Gastrocnemius medialis (tissue), 4 donors: ENCODE results near the gene OGFOD1. TPM values are rescaled to one million over a fixed set of nuclear protein-coding genes. Genes with fewer than 3 reads are reported as not detected.

Experiments used
- ATAC-seq, 2 donors: fragments of 150-250 bp; one replicate each; pipeline ENCODE4 v1.9.1; 2016
- DNase-seq, 2 donors: peaks; one replicate each; pipeline ENCODE4 v3.0.0-alpha.2; 2019
- H3K27ac ChIP-seq, 4 donors: fragments of 200-600 bp; sonication (generic); 1 replicate in 1 of 4; 2 replicates in 3 of 4; pipeline ENCODE4 v1.5.1; 2016 to 2018; ENCODE audit warnings: mild to moderate bottlenecking in 2 of 4, moderate library complexity in 1 of 4
- H3K27me3 ChIP-seq, 3 donors: fragments of 200-600 bp; sonication (generic) in 2 of 3; 1 replicate in 1 of 3; 2 replicates in 2 of 3; pipeline versions ENCODE4 v1.5.1 to v1.6.0; 2016 to 2019; ENCODE audit warnings: mild to moderate bottlenecking in 1 of 3, moderate library complexity in 1 of 3
- H3K36me3 ChIP-seq, 2 donors: fragments of 200-600 bp; sonication (generic) in 1 of 2; one replicate each; pipeline ENCODE4 v1.5.1; 2017 to 2018
- H3K4me1 ChIP-seq, 2 donors: fragments of 200-600 bp; sonication (generic) in 1 of 2; one replicate each; pipeline ENCODE4 v1.5.1; 2016 to 2017; ENCODE audit warnings: mild to moderate bottlenecking in 2 of 2
- H3K4me3 ChIP-seq, 4 donors: fragments of 200-600 bp; sonication (generic) in 3 of 4; 1 replicate in 1 of 4; 2 replicates in 3 of 4; pipeline ENCODE4 v1.5.1; 2016 to 2019; ENCODE audit warnings: mild to moderate bottlenecking in 2 of 4
- H3K9me3 ChIP-seq, 3 donors: fragments of 200-600 bp; sonication (generic) in 2 of 3; 1 replicate in 1 of 3; 2 replicates in 2 of 3; pipeline ENCODE4 v1.5.1; 2016 to 2019
- POLR2A ChIP-seq, 2 donors: fragments of 450-650 bp; IDR thresholded peaks; one replicate each; pipeline ENCODE4 v1.6.1; 2017; ENCODE audit warnings: antibody characterized with exemption in 2 of 2, mild to moderate bottlenecking in 2 of 2, moderate library complexity in 2 of 2
- in situ Hi-C, 4 donors: fragments of 200-750 bp; cut with MboI; loops; one replicate each; pipeline versions ENCODE4 v1.15.0 to v1.8.0; 2017; ENCODE audit warnings: low sequenced_read_pairs in 4 of 4
- intact Hi-C: fragments of 100-400 bp; cut with DNase I; formaldehyde crosslinking; loops from one replicate; pipeline ENCODE4 v1.15.1; 2023; ENCODE audit warnings: low total_unique reads
- total RNA-seq, 4 donors: library from RNA; depleted of rRNA; stranded (reverse); fragments of >200 nt; gene quantifications; one replicate each; pipeline versions ENCODE4 v1.1.0 to v1.2.3, GENCODE V29; 2016
- TF ChIP-seq, protein P1 (sequence below), 5 experiments: fragments of 450-650 bp in 3 of 5; fragments of 200-600 bp in 2 of 5; sonication (generic) in 2 of 5; IDR thresholded peaks in 4 of 5; conservative IDR thresholded peaks in 1 of 5; 1 replicate in 4 of 5; 2 replicates in 1 of 5; pipeline ENCODE4 v1.5.1; 2016 to 2019; ENCODE audit warnings: antibody characterized with exemption in 5 of 5, mild to moderate bottlenecking in 3 of 5, moderate library complexity in 3 of 5

Gene OGFOD1
- total RNA-seq, 4 donors from 2014 or later: 86.1 to 115 (median 92.9) TPM

- Histone ChIP-seq H3K27me3 (no peaks in the 10 kb centered on the region), H3K4me3 (no peak overlapping the region), H3K4me1 (peaks cover 66 to 72% of the 10 kb centered on the region in 2 donors), H3K36me3 (peaks cover 0 to 51% of the 10 kb centered on the region in 2 donors), H3K9me3 (no peaks in the 10 kb centered on the region), H3K27ac (peak overlapping the region; percentile 77 to 96 (median 80))
- intact Hi-C loops: loop anchor here (2.0 to 5.0 kb wide), 2 partner anchors 71 to 196 kb away; no protein-coding TSS in a partner anchor
- DNase-seq: peak in 1 of 2 donors; percentile 74
- TF ChIP-seq POLR2A (IDR thresholded peaks at IDR 0.05): peak in 1 of 2 donors; percentile 30
- TF ChIP-seq, protein P1, sequence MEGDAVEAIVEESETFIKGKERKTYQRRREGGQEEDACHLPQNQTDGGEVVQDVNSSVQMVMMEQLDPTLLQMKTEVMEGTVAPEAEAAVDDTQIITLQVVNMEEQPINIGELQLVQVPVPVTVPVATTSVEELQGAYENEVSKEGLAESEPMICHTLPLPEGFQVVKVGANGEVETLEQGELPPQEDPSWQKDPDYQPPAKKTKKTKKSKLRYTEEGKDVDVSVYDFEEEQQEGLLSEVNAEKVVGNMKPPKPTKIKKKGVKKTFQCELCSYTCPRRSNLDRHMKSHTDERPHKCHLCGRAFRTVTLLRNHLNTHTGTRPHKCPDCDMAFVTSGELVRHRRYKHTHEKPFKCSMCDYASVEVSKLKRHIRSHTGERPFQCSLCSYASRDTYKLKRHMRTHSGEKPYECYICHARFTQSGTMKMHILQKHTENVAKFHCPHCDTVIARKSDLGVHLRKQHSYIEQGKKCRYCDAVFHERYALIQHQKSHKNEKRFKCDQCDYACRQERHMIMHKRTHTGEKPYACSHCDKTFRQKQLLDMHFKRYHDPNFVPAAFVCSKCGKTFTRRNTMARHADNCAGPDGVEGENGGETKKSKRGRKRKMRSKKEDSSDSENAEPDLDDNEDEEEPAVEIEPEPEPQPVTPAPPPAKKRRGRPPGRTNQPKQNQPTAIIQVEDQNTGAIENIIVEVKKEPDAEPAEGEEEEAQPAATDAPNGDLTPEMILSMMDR (IDR thresholded peaks at IDR 0.05 in 4 of 5, conservative IDR thresholded peaks at IDR 0.05 in 1 of 5): no peak
- in situ Hi-C loops: loop anchor here in 1 of 4 donors (25.0 kb wide), 1 partner anchor 276 kb away; the partner anchor contains the start of gene MT1X
- ATAC-seq: peak; percentile 14 to 51
Measured at GRCh38 chr16:56411123-56411522, 40.2 kb upstream of the OGFOD1 start.

- peaks cover 71 to 77% of the 10 kb centered on the region in 2 donors for H3K4me1 ChIP-seq
- DNase-seq (peak; percentile 39 to 79), ATAC-seq (peak; percentile 74 to 86)
- peaks cover 0 to 51% of the 10 kb centered on the region in 2 donors for H3K36me3 ChIP-seq
- no peak overlapping the region for H3K4me3 ChIP-seq
- no peaks in the 10 kb centered on the region for H3K27me3 ChIP-seq
- H3K27ac ChIP-seq: peak overlapping the region; percentile 77 to 96 (median 80)
- H3K9me3 ChIP-seq: no peaks in the 10 kb centered on the region
- intact Hi-C loops (loop anchor here (2.0 to 5.0 kb wide), 2 partner anchors 71 to 195 kb away; no protein-coding TSS in a partner anchor), in situ Hi-C loops (loop anchor here in 1 of 4 donors (25.0 kb wide), 1 partner anchor 276 kb away; the partner anchor contains the start of gene MT1X)
- TF ChIP-seq POLR2A (IDR thresholded peaks at IDR 0.05): no peak
- TF ChIP-seq, protein P1 (IDR thresholded peaks at IDR 0.05 in 4 of 5, conservative IDR thresholded peaks at IDR 0.05 in 1 of 5): peak in 4 of 5 experiments; percentile 21 to 61 (median 34)
Measured at GRCh38 chr16:56411624-56412023, 39.7 kb upstream of the OGFOD1 start.

DNA sequence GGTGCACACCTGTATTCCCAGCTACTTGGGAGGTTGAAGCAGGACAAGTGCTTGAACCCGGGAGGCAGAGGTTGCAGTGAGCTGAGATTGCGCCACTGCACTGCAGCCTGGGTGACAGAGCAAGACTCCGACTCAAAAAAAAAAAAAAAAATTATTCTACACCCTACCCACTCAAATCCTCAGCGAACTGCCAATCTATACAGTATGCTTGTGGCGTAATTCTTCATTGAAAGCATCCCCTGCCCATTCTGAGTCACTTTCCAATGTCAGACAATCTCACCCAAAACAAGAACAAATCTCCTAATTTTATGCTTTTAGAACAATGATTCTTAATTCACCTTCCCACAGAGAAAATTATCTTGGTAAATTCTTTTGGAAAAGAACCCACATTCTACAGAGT lies 38.0 kb upstream of the OGFOD1 start:
- peaks cover 60 to 69% of the 10 kb centered on the region in 2 donors for H3K4me1 ChIP-seq
- intact Hi-C loops: loop anchor here (5.0 kb wide), 1 partner anchor 69 kb away; no protein-coding TSS in a partner anchor
- H3K9me3 ChIP-seq: no peaks in the 10 kb centered on the region

DNA sequence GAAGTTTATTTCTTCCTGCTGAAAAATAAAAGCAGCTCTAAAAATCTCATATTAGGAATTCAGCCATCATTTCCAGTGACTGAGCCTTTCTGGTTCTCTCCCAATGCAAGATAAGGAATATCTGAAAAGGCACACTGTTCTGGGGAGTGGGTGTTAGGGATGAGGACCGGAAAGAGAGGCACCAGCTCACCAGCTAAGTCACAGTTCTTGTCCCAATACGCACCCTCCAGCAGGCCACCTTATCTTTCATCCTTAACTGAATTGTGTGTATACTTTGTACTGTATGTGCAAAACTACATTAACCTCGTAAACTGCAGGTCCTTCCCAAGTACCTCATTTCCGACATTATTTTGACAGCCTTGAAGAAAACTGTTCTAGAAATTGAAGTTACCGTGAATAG lies 37.0 kb upstream of the OGFOD1 start:
- H3K4me3 ChIP-seq: no peak overlapping the region
- H3K4me1 ChIP-seq: peaks cover 57 to 65% of the 10 kb centered on the region in 2 donors
- no peak for TF ChIP-seq POLR2A (IDR thresholded peaks at IDR 0.05)
- TF ChIP-seq, protein P1 (IDR thresholded peaks at IDR 0.05 in 4 of 5, conservative IDR thresholded peaks at IDR 0.05 in 1 of 5): no peak
- in situ Hi-C loops: loop anchor here in 1 of 4 donors (25.0 kb wide), 1 partner anchor 273 kb away; the partner anchor contains the start of gene MT1X
- intact Hi-C loops: loop anchor here (5.0 kb wide), 1 partner anchor 68 kb away; no protein-coding TSS in a partner anchor
- peak overlapping the region; percentile 77 to 96 (median 80) for H3K27ac ChIP-seq
- DNase-seq: no peak
- H3K9me3 ChIP-seq: no peaks in the 10 kb centered on the region
- H3K36me3 ChIP-seq: peaks cover 0 to 28% of the 10 kb centered on the region in 2 donors
- H3K27me3 ChIP-seq: no peaks in the 10 kb centered on the region
- ATAC-seq: no peak

More for the DNA sequence above, 38.0 kb upstream of the OGFOD1 start:
- peak overlapping the region; percentile 77 to 96 (median 80) for H3K27ac ChIP-seq
- TF ChIP-seq, protein P1 (IDR thresholded peaks at IDR 0.05 in 4 of 5, conservative IDR thresholded peaks at IDR 0.05 in 1 of 5): no peak
- TF ChIP-seq POLR2A (IDR thresholded peaks at IDR 0.05): no peak
- no peak for DNase-seq
- in situ Hi-C loops: loop anchor here in 1 of 4 donors (25.0 kb wide), 1 partner anchor 274 kb away; the partner anchor contains the start of gene MT1X
- H3K4me3 ChIP-seq: no peak overlapping the region
- peaks cover 0 to 38% of the 10 kb centered on the region in 2 donors for H3K36me3 ChIP-seq
- no peak for ATAC-seq
- no peaks in the 10 kb centered on the region for H3K27me3 ChIP-seq
